H1 (cell line): ENCODE measurements around the gene MYOM3.

Experiments
- CTCF ChIP-seq, 3 experiments: IDR thresholded peaks; 1 replicate in 2 of 3; 2 replicates in 1 of 3; pipeline versions ENCODE4 v1.5.1 to v1.6.1; 2011; ENCODE audit warnings: low read length in 3 of 3, mild to moderate bottlenecking in 3 of 3, inconsistent platforms in 2 of 3, low read depth in 1 of 3, moderate library complexity in 1 of 3; ENCODE audit not compliant: insufficient read depth in 1 of 3; ENCODE audit errors: control extremely low read depth in 1 of 3
- EP300 ChIP-seq, 2 experiments: IDR thresholded peaks; 1 replicate in 1 of 2; 2 replicates in 1 of 2; pipeline ENCODE4 v1.6.1; 2011 to 2012; ENCODE audit warnings: low read depth in 2 of 2, low read length in 2 of 2, mild to moderate bottlenecking in 2 of 2, borderline replicate concordance in 1 of 2, inconsistent platforms in 1 of 2, moderate library complexity in 1 of 2
- EZH2 ChIP-seq: fragments of 200-600 bp; sonication (generic); IDR thresholded peaks from 2 replicates; pipeline ENCODE4 v1.7.1; 2012; ENCODE audit warnings: low read depth, mild to moderate bottlenecking, moderate library complexity, low read length, inconsistent platforms; ENCODE audit not compliant: severe bottlenecking
- POLR2A ChIP-seq, 2 experiments: IDR thresholded peaks; 1 replicate in 1 of 2; 2 replicates in 1 of 2; pipeline ENCODE4 v1.6.1; 2011; ENCODE audit warnings: low read depth in 2 of 2, low read length in 2 of 2, mild to moderate bottlenecking in 2 of 2; ENCODE audit errors: control extremely low read depth in 1 of 2
- POLR2AphosphoS5 ChIP-seq: IDR thresholded peaks from 2 replicates; pipeline ENCODE4 v1.6.1; 2011; ENCODE audit warnings: low read depth, low read length
- SUZ12 ChIP-seq: fragments of 200-600 bp; sonication (generic); IDR thresholded peaks from 2 replicates; pipeline ENCODE4 v1.6.1; 2012; ENCODE audit warnings: mild to moderate bottlenecking, inconsistent platforms, low read length, moderate library complexity, mixed read lengths

- TF ChIP-seq EZH2 = no peak
- no peak for TF ChIP-seq POLR2A (IDR thresholded peaks at IDR 0.05; ENCODE audit: control extremely low read depth in 1 of 2, low read depth in 2 of 2, low read length in 2 of 2)
- no peak for TF ChIP-seq POLR2AphosphoS5
- TF ChIP-seq CTCF (IDR thresholded peaks at IDR 0.05; ENCODE audit: control extremely low read depth in 1 of 3, insufficient read depth in 1 of 3, low read depth in 1 of 3, low read length in 3 of 3) = peak; percentile 90 to 94 (median 94)
- TF ChIP-seq SUZ12 = no peak
- TF ChIP-seq EP300 (IDR thresholded peaks at IDR 0.05; ENCODE audit: borderline replicate concordance in 1 of 2, low read depth in 2 of 2, low read length in 2 of 2) = 0 out of 3 replicates have a peak, but pooled peaks of 1 of the 2 experiments have one; percentile 7
Observed at GRCh38 chr1:24070821-24071393, 41.0 kb downstream of the MYOM3 start.
